Lower leg skin (tissue), 4 donors: Measurements from ENCODE around the gene KRTAP5-11. TPM values are rescaled to one million over a fixed set of nuclear protein-coding genes. Genes with fewer than 3 reads are reported as not detected.
"Not testable (repeated sequence)": the region's sequence is repeated elsewhere in the genome, so short reads cannot be mapped to it uniquely, and the experiment has no call there.

Experiments
- DNase-seq, 2 donors: peaks; one replicate each; pipeline ENCODE4 v3.0.0-alpha.2; 2019; ENCODE audit warnings: low spot score in 2 of 2
- H3K4me3 ChIP-seq: fragments of 200-600 bp; sonication (generic); 2 replicates; pipeline ENCODE4 v1.5.1; 2017; ENCODE audit warnings: mild to moderate bottlenecking, low read depth; ENCODE audit not compliant: poor library complexity, severe bottlenecking
- POLR2A ChIP-seq, 2 donors: fragments of 450-650 bp; IDR thresholded peaks; one replicate each; pipeline ENCODE4 v1.6.1; 2016 to 2017; ENCODE audit warnings: antibody characterized with exemption in 2 of 2, mild to moderate bottlenecking in 1 of 2, moderate library complexity in 1 of 2
- WGBS, 2 donors: methylation state at CpG; one replicate each; pipeline ENCODE4 v1.1.5; 2018; 5-methylcytosine and 5-hydroxymethylcytosine counted together
- intact Hi-C: fragments of 100-400 bp; cut with DNase I; formaldehyde crosslinking; loops from one replicate; pipeline ENCODE4 v1.15.0; 2023; ENCODE audit warnings: low total_unique reads
- total RNA-seq, 4 donors: library from RNA; depleted of rRNA; stranded (reverse); fragments of >200 nt; gene quantifications; one replicate each; pipeline ENCODE4 v1.1.0, GENCODE V29; 2016
- TF ChIP-seq, protein P1 (sequence below), 3 donors: fragments of 450-650 bp; IDR thresholded peaks; one replicate each; pipeline ENCODE4 v1.5.1; 2016; ENCODE audit warnings: antibody characterized with exemption in 3 of 3, mild to moderate bottlenecking in 3 of 3, moderate library complexity in 2 of 3

The KRTAP5-11 gene
- total RNA-seq, 4 donors from 2014 or later, result 9.5 TPM; not detected in 3

GRCh38 chr11:71539017-71539416 is 43.7 kb downstream of the KRTAP5-11 start:
- no peak overlapping the region for H3K4me3 ChIP-seq
- WGBS, 2 donors, result 88 to 92% methylated on average over 11 of the region's 11 CpGs
- intact Hi-C loops, result no loop called here
- DNase-seq, result no peak
- TF ChIP-seq, protein P1, sequence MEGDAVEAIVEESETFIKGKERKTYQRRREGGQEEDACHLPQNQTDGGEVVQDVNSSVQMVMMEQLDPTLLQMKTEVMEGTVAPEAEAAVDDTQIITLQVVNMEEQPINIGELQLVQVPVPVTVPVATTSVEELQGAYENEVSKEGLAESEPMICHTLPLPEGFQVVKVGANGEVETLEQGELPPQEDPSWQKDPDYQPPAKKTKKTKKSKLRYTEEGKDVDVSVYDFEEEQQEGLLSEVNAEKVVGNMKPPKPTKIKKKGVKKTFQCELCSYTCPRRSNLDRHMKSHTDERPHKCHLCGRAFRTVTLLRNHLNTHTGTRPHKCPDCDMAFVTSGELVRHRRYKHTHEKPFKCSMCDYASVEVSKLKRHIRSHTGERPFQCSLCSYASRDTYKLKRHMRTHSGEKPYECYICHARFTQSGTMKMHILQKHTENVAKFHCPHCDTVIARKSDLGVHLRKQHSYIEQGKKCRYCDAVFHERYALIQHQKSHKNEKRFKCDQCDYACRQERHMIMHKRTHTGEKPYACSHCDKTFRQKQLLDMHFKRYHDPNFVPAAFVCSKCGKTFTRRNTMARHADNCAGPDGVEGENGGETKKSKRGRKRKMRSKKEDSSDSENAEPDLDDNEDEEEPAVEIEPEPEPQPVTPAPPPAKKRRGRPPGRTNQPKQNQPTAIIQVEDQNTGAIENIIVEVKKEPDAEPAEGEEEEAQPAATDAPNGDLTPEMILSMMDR (IDR thresholded peaks at IDR 0.05), result no peak
- no peak for TF ChIP-seq POLR2A (IDR thresholded peaks at IDR 0.05)

GRCh38 chr11:71538666-71538990 is 44.0 kb downstream of the KRTAP5-11 start:
- no peak for DNase-seq
- no peak overlapping the region for H3K4me3 ChIP-seq
- TF ChIP-seq, protein P1 (IDR thresholded peaks at IDR 0.05), result no peak
- no peak for TF ChIP-seq POLR2A (IDR thresholded peaks at IDR 0.05)
- intact Hi-C loops, result no loop called here
- 92 to 94% methylated on average over 4 of the region's 4 CpGs for WGBS, 2 donors

- DNase-seq, intact Hi-C loops, H3K4me3 ChIP-seq: not testable (repeated sequence)
- 50 to 90% methylated on average over 2 of the region's 4 CpGs for WGBS, 2 donors
Measured at GRCh38 chr11:71537977-71538665, 44.6 kb downstream of the KRTAP5-11 start, which contains the start of gene KRTAP5-8. KRTAP5-8 (plus strand) TSS chr11:71538025; CDS start chr11:71538056, 31 bp downstream.

GRCh38 chr11:71537537-71537936 is 45.1 kb downstream of the KRTAP5-11 start:
- DNase-seq, result no peak
- 83 to 87% methylated on average over 9 of the region's 9 CpGs for WGBS, 2 donors
- no peak overlapping the region for H3K4me3 ChIP-seq
- TF ChIP-seq, protein P1 (IDR thresholded peaks at IDR 0.05), result no peak
- no peak for TF ChIP-seq POLR2A (IDR thresholded peaks at IDR 0.05)
- intact Hi-C loops, result no loop called here

- intact Hi-C loops, result no loop called here
- no peak overlapping the region for H3K4me3 ChIP-seq
- peak in 1 of 2 donors; percentile 15 for DNase-seq
- 84 to 91% methylated on average over 9 of the region's 9 CpGs for WGBS, 2 donors
- TF ChIP-seq, protein P1 (IDR thresholded peaks at IDR 0.05), result no peak
- no peak for TF ChIP-seq POLR2A (IDR thresholded peaks at IDR 0.05)
Measured at GRCh38 chr11:71535825-71536224, 46.9 kb downstream of the KRTAP5-11 start.

- H3K4me3 ChIP-seq, intact Hi-C loops: not testable (repeated sequence)
- peak in 1 of 2 donors; percentile 17 for DNase-seq
- WGBS, 2 donors, result 78 to 84% methylated on average over 17 of the region's 17 CpGs
Measured at GRCh38 chr11:71534711-71535608, 47.7 kb downstream of the KRTAP5-11 start.
